HG03354 (cell line): ENCODE data around the gene ANO5.

Source experiments
- ATAC-seq: cut with Tn5 transposase; IDR thresholded peaks from one replicate; pipeline ENCODE4 v1.9.1; 2021; ENCODE audit warnings: mild to moderate bottlenecking; ENCODE audit not compliant: unreplicated experiment, poor library complexity, severe bottlenecking

ANO5 gene, protein sequence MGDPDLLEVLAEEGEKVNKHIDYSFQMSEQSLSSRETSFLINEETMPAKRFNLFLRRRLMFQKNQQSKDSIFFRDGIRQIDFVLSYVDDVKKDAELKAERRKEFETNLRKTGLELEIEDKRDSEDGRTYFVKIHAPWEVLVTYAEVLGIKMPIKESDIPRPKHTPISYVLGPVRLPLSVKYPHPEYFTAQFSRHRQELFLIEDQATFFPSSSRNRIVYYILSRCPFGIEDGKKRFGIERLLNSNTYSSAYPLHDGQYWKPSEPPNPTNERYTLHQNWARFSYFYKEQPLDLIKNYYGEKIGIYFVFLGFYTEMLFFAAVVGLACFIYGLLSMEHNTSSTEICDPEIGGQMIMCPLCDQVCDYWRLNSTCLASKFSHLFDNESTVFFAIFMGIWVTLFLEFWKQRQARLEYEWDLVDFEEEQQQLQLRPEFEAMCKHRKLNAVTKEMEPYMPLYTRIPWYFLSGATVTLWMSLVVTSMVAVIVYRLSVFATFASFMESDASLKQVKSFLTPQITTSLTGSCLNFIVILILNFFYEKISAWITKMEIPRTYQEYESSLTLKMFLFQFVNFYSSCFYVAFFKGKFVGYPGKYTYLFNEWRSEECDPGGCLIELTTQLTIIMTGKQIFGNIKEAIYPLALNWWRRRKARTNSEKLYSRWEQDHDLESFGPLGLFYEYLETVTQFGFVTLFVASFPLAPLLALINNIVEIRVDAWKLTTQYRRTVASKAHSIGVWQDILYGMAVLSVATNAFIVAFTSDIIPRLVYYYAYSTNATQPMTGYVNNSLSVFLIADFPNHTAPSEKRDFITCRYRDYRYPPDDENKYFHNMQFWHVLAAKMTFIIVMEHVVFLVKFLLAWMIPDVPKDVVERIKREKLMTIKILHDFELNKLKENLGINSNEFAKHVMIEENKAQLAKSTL

DNA sequence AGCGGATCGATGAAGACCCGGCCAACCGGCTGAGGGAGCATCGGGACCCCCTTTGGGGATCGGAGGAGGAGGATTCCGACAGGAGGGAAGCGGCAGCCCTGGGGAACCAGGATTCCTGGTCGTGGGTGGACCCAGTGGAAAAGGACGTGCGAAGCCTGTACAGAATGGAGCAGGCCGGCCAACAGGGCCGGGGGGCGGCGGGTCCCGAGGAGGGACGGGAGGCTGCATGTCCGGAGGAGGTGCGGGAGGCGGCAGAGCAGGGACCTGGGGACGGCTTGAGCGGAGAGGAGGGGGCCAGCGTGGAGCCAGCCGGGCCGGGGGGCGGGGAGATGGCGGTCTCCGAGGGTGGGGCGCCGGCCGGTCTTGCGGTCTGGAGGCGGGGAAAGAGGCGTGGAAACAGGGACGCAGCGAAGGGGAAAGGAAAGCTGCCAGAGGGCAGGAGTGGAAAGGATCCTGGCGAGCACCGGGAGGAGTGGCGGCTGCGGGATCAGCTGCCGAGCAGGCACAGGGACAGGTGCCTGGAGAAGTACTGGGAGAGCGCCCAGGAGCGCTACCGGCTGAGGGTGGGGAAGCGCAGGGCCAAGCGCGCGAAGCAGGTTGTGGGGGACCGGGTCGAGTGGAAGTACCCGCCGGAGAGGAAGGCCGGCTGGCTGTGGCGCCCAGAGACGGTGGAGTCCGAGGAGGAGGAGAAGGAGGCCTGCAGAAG is at the start of gene ANO5:
Gene ANO5 (plus strand): TSS at position 444 of the 706 bp plus-strand sequence. CDS start 408 bp downstream, outside the sequence.
- peak; percentile 56 for ATAC-seq

DNA sequence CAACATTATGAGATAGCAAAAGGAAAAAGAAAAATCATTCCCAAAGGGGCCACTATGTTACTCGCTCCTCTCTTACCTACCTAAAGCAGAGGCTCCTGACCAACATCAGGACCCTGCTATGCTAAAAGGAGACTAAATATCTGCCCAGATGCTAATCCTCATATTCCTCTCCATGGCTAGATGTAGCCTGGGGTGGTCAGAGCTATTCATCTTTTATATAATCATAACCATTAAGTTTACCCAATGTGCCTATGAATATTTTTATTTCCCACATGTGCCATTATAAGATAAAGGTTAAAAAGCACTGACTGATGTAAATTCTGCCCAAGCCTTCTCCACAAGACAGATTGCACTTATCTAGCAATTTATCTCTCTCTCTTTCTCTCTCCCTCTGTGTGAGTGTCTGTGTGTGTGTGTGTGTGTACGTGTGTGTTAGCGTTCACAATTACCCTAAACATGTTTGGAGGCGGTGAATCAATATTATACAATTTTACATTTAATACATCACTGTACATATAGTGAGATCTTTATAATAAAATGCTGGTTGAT is 41.2 kb upstream of the ANO5 start:
- no peak for ATAC-seq

DNA sequence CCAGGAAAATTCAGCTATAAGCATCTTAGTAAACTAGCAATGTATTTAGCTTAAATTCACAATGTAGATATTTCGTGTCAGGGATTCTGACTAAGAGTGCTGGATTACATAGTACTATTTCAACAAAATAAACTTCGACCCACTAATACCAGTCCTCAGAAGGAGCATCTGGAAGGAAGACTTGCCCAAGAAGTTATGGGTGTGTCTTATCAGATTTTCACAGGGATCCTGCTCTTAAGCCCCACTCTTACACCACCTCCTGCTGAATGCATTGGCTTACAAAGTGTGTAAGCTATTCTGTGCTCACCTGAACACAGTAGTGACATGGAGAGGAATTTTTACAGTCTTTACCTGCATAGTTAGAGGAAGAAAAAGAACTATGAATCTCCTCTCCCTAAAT is 35.4 kb upstream of the ANO5 start:
- no peak for ATAC-seq

DNA sequence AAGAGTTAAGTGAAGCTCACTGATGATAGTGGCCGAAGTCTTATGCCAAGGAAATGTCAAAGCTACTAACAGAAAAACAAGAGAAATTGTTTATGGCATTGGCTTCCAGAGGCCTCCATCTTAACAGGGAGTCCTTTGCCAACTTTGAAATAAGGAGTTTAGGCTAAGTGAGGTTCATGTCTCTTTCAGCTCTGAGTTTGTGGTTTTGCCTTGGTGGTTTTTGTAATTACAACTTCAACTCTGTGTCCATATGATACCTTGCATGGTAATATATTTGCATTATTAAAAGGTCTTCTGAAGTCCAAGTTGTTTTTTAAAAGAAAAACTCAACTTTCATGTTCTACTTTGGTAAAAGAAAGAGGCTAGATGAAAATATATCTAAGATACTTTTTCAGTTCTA is 31.4 kb upstream of the ANO5 start:
- ATAC-seq, result no peak

DNA sequence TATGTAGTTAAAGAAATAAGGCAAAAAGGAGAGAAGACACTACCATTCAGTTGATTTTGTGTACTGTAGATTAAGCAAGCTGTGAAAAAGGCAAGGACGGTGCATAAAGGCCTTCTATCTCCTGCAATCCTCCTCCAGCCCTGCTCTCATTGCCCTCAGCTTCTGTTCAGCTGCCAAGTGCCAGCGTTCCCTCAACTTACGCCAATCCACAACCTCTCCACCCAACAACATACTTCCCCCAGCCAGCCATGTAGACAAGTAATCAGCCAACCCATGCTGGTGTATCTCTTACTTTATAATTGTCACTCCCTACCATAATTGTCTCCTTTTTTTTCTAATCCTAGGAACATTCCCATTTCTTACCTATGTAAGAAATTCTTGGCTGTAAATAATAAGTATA is 30.1 kb upstream of the ANO5 start:
- peak; percentile 4 for ATAC-seq

DNA sequence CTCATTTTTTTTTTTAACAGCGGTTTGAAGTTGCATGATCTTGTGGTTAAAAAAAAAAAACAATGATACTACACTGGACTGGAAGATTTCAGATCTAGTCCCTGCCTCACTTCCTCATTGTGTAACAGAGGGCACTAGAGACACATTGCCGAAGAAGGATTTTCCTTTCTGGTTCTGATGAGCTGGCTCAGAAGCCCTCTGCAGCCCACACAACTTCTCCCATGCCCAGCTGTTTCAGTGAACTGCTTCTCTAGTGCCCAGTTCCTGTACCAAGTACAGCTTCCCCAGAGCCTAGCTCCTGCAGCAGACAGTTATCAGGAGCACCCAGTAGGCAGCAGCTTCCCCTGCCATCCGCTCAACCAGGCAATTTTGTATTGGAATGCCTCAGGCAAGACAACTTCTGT is 29.5 kb upstream of the ANO5 start:
- ATAC-seq, result peak; percentile 87

DNA sequence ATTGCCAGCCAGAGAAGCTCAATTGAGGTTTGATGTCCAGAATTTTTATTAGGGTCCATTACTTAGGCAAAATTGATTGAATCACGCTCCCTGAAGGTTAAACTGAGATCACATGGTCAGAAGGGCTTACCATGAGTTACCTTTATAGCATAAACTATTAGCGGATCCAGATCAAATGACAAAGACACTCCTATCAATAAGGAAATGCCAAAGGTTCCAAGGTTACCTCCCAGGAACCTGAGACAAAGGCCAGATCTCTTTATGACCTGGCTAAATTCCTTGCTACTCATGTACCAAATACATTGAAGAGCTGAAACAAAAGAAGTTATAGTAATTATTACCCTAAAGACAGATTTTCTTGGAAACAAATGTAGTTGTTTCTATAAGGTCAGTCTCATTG is 27.8 kb upstream of the ANO5 start:
- ATAC-seq, result no peak

DNA sequence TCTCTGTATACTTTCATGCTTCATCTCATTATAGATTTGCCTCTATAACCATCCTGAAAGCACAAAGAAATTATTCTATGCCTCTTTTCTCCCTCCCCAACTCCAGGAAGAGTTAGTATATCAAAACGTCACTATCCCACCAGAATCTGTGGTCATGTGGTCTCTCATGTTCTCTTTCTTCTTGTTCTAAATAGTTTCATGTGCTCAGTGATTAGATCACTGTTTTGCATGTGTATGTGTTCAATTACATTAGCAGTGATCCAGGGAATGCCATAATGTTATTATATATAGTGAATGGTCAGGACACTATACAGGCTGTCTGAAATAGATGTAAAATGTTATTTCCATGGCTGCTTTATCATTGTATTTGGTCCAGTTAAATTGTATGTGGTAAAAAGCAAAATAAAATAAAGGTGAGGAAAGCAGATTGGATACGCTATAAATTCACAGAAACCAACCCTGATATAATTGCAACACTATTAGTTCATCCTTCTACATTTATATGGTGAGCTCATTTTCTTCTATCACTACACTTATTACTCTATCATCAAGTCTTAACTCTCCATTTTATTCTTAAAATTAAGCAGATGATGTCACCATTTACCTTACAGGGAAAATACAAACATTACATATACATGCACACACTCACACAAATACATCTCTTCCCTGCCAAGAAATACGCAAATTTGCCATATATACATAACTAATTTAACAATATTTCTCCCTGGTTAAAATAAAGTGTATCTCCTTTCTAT is 26.9 kb upstream of the ANO5 start:
- ATAC-seq, result no peak

DNA sequence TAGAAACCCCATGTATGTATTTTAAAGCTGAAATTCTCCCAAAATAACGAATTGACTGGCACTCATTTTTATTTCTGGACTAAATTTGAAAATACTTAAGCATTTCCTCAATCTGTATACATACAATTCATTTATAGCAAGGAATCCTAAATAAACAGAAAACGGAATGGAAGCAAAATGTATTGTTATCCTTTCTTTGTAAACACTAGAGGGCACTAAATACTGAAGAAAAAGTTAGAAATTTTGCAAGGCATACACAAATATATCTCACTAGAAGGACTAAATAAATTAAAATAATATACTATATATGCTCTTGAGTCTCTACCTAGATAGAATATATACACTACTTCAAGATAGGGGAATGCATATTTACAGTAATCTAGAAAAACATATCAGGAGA is 23.1 kb upstream of the ANO5 start:
- no peak for ATAC-seq

DNA sequence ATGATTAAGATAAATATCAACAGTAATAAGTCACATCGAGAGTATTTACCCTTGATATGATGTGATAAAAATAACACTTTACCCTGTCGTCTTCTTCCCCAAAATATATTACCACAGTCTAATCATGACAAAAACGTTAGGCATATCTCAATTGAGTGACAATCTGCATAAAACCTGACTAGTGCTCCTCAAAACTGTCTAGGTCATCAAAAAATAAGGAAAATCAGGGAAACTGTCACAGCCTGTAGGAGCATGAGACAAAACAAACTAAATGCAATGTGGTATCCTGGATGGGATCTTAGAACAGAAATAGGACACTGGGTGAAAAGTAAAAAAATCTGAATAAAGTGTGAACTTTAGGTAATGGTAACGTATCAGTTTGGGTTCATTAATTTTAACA is 19.4 kb upstream of the ANO5 start:
- no peak for ATAC-seq

DNA sequence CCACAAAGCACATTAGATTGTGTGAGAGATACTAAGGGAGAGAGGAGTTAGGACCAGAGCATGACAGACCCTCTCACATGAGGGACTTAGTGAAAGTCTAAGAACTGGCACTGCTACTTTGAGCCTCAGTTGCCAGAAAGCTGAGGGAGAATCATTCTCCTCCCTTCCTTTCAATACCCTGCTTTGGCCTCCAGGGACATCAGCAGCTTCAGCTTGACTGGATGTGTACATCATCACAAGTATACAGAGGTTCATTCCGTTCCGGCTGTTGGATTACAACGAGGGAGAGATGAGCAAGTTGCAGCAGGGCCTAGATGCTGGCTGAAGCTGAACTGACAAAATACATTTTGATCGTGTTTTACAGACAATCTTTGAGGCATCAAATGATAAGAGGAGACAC is 15.7 kb upstream of the ANO5 start:
- no peak for ATAC-seq

DNA sequence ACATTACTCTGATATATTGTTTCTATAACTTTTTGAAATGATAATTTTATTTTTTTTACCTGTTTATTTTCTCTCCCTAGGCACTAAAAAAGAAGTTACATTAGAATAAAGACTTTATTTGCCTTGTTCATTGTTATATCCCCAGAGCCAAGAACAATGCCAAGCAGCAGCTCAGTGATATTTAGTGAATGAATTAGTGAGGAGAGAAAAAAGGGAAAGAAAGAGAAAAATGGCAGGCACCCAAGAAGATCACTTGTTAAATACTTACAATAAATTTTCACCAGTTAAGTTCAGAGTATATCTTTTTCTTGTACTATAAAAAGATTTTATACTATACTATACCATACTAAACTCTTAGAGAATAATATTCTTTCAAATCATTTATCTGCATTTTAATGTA is 13.3 kb upstream of the ANO5 start:
- ATAC-seq, result no peak

DNA sequence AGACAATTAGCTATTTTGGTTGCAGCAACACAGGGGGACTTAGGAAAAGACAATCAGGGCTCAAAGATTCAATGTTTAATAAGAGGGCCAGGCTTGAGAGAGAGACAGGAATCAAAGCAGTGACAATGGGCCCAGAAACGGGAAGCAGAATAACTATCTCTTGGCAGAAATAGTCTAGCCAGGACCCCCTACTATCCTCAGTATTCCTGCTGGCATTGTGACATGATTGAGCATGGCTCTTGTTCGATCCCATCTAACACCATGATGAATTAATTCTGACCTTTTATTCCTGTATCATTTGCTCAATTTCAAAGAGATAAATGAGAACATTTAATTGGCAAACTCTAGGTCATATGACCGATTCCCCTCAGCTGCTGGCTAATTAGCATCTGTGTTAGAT is 12.8 kb upstream of the ANO5 start:
- no peak for ATAC-seq

DNA sequence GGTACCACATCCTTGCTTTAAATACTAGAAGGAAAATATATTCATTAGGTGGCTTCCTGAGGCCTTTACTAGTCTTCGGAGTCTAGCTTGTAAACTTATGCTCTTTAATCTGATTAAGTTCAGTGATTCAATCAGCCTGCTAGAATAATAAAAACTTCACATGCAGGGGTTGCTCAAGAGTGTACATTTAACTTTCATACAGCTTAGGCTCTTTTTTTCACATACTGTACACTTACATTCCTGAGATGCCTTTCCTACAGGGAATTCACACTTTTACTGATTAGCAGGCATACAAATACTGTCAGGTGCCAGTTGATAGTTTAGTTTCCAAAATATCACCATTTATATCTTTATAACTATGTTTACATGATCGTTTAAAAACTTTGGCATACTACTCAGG is 3.2 kb upstream of the ANO5 start:
- ATAC-seq, result no peak

DNA sequence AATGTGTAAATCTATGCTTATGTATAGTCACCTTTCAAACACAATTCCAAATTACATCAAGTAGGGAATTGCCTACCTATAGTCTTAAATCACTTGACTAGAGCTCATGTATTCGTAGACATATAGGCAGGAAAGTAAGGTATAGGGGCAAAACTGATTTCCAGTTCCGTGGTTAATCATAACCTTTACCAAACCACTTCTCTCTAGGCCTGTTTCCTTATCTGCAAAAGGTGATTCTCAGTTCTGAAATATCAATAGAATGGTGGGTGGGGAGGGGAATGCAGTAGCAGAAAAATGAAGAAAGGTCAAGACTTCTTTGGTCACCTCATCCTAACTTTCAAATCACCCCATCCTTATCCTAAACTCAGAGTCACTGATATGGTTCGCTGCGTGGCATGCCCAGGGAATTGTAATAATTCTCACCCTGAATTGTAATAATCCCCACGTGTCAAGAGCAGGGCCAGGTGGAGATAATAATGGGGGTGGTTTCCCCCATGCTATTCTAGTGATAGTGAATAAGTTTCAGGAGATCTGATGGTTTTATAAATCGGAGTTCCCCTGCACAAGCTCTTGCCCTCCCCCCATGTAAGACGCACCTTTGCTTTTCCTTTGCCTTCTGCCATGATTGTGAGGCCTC is 1.9 kb upstream of the ANO5 start:
- ATAC-seq, result peak; percentile 57

DNA sequence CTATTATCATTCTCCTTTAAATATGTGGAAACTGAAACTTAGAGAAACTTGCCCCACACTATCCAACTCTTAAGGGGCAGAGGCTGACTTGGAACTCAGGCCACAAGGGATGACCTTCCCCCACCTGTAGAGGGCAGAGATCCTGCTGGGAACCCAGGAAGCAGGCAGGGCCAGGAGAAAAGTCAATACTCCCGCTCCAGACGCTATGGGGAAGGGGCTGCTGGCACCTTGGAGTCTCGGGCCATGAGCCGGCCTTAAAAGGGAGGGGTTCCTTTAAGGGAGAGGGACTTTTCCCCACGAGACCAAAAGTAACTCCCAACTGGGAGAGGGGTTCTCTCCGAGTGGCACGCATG is 620 bp upstream of the ANO5 start:
- peak; percentile 1 for ATAC-seq

DNA sequence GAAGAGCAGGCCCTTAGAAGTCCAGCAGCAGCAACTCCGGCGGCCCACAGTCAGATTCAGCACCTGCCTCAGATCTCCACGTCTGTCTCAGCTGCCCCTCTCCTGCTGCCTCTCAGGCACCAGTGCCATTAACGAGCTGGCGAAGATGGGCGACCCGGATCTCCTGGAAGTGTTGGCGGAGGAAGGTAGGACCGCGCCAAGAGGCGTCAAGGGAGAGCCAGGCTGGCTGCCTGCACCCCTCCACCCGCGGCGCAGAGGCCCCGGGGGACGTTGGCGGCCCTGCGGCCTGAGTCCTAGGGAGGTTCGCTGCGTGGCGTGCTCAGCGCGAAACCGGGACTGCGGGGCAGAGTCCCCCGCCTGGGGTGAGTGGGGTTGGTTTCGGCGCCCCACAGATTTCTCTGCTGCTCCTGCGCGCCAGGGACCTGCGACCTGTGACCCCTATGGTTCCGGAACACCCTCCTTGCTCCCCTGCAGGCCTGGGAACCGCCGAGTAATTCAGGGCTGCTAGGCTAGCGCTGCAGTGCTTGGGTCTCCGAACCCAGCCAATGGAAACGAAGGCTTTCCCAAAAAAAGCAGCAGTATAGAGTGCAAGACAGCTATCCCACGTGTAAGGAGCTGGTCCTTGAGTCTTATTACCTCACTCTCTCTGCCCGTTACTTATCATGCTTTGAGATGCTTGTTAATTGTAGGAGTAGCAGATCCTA is 615 bp downstream of the ANO5 start:
- ATAC-seq, result peak; percentile 35

DNA sequence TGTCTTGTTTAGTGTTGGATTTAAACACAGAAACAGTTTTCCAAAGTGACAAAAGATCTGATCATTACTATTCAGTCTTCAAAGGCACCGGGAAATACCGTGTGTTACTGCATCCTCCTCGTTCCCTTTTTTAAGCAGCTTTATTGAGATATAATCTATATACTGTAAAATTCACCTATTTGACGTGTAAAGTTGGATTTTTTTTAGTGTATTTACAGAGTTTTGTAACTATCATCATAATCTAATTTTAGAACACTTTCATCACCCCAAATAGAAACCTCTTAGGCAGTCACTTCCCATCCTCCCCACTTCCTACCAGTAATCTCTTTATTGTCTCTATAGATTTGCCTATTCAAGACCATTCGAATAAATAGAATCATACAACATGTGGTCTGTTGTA is 1.4 kb downstream of the ANO5 start:
- ATAC-seq, result no peak
